HepG2 (cell line): ENCODE measurements around the gene STAT1. TPM values are rescaled to one million over a fixed set of nuclear protein-coding genes. Genes with fewer than 3 reads are reported as not detected.
A peak's percentile ranks its signal among the peaks of the same experiment; 100 is the strongest.

ENCODE experiments used
- BCLAF1 ChIP-seq: fragments of 450-650 bp; IDR thresholded peaks from 2 replicates; pipeline ENCODE4 v1.6.1; 2017; ENCODE audit warnings: mild to moderate bottlenecking
- HNRNPUL1 ChIP-seq: fragments of 200-400 bp; formaldehyde crosslinking; IDR thresholded peaks from 2 replicates; pipeline ENCODE4 v1.6.1; 2017; ENCODE audit warnings: low read depth, mild to moderate bottlenecking, low read length, moderate library complexity
- MLX ChIP-seq: IDR thresholded peaks from 2 replicates; pipeline ENCODE4 v1.6.1; 2016
- MTF2 ChIP-seq: sonication (generic); formaldehyde crosslinking; IDR thresholded peaks from 2 replicates; pipeline ENCODE4 v1.5.0; 2020; ENCODE audit warnings: missing genetic modification reagents, borderline replicate concordance
- PAXIP1 ChIP-seq: sonication (generic); formaldehyde crosslinking; conservative IDR thresholded peaks from 2 replicates; pipeline ENCODE4 v1.4.0; 2020; ENCODE audit warnings: mild to moderate bottlenecking, missing genetic modification reagents, moderate library complexity
- POLR2AphosphoS5 ChIP-seq: IDR thresholded peaks from 2 replicates; pipeline ENCODE4 v1.6.1; 2012; ENCODE audit warnings: low read depth, low read length
- RAD51 ChIP-seq: fragments of 450-650 bp; IDR thresholded peaks from 2 replicates; pipeline ENCODE4 v1.6.1; 2016; ENCODE audit warnings: borderline replicate concordance
- ZNF441 ChIP-seq: sonication (generic); formaldehyde crosslinking; IDR thresholded peaks from 2 replicates; pipeline ENCODE4 v1.7.0; 2021; ENCODE audit warnings: missing genetic modification reagents, borderline replicate concordance
- ZNF557 ChIP-seq: sonication (generic); formaldehyde crosslinking; IDR thresholded peaks from 2 replicates; pipeline ENCODE4 v1.4.0; 2020; ENCODE audit warnings: missing genetic modification reagents
- polyA plus RNA-seq, 8 experiments: library from polyadenylated mRNA; depleted of rRNA in 3 of 8; stranded (reverse) in 7 of 8; unstranded in 1 of 8; fragments of >200 nt; fragmentation: Illumina TruSeq in 4 of 8; extraction: Trizol in 4 of 8; gene quantifications; 2 replicates each; pipeline versions ENCODE4 v1.2.1 to v1.2.3, GENCODE V29; 2011 to 2016; ENCODE audit warnings: low read depth in 4 of 8, missing spikeins in 1 of 8, mixed read lengths in 1 of 8; ENCODE audit not compliant: insufficient read depth in 1 of 8
- total RNA-seq, 5 experiments: library from RNA; depleted of rRNA; stranded (reverse); fragments of >200 nt; fragmentation: Illumina TruSeq; extraction: Trizol; gene quantifications; 2 replicates each; pipeline ENCODE4 v1.2.3, GENCODE V29; 2016; ENCODE audit warnings: low read depth in 1 of 5
- TF ChIP-seq, protein P1 (sequence below): sonication (generic); formaldehyde crosslinking; IDR thresholded peaks from 2 replicates; pipeline ENCODE4 v1.8.1; 2023; ENCODE audit warnings: mild to moderate bottlenecking, missing genetic modification reagents

Gene STAT1
- total and polyA plus RNA-seq, 2 of the 13 experiments (the other 11 are each of a cell fraction or from before 2014, with no cell fraction given) = 21.8 to 59.6 TPM

DNA sequence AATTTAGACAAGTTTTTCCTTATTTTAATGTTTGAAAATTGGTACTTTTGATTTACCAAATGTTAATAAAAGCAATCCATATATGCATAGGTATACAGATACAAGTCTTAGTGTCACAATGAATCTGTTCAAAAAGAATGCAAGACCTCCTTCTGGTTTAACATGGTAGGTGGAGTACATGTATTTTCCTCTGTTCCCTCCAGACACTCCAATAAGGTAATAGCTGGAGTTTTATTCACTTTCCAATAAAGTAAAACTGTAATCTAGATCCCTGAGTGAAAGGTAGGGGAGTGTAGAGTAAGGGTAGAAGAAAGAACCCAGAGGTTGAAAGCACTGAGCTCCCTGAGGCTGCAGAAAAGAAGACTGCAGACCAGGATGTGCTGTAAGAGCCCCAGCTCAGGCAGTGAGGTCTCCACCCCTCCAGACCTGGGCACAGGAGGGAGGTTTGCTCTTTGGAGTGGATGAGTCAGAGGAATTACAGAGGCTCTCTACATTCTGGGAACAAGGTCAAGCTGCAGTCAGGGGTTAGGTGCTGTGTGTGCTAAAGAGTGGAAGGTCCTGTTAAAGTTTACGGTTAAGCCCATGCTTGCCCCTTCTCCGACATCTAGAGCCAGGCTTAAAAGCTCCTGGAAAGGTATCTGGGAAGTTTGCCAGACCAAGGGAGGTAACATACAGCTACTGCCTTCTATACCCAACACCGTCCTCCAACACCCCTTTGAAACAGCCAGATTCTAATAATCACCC lies 27.6 kb upstream of the STAT1 start (continued):
- TF ChIP-seq PAXIP1 (peak; percentile 48; the same call in 1 of the 2 replicates), RAD51 (no peak), ZNF441 (CRISPR knock-in tag) (0 out of 2 replicates have a peak, but pooled peaks have one; percentile 58), ZNF557 (CRISPR knock-in tag) (no peak), MTF2 (CRISPR knock-in tag) (no peak), MLX (CRISPR knock-in tag) (no peak), HNRNPUL1 (no peak), POLR2AphosphoS5 (no peak), BCLAF1 (no peak)
- TF ChIP-seq, protein P1, sequence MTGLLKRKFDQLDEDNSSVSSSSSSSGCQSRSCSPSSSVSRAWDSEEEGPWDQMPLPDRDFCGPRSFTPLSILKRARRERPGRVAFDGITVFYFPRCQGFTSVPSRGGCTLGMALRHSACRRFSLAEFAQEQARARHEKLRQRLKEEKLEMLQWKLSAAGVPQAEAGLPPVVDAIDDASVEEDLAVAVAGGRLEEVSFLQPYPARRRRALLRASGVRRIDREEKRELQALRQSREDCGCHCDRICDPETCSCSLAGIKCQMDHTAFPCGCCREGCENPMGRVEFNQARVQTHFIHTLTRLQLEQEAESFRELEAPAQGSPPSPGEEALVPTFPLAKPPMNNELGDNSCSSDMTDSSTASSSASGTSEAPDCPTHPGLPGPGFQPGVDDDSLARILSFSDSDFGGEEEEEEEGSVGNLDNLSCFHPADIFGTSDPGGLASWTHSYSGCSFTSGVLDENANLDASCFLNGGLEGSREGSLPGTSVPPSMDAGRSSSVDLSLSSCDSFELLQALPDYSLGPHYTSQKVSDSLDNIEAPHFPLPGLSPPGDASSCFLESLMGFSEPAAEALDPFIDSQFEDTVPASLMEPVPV (CRISPR knock-in tag) = no peak
